Mesenteric fat pad (tissue), 1 donor: Measurements from ENCODE around the gene TBX1. TPM values are rescaled to one million over a fixed set of nuclear protein-coding genes. Genes with fewer than 3 reads are reported as not detected.
"Not testable (repeated sequence)": the region's sequence is repeated elsewhere in the genome, so short reads cannot be mapped to it uniquely, and the experiment has no call there.

Source experiments
- DNase-seq: peaks from one replicate; pipeline ENCODE4 v3.0.0-alpha.2; 2020; ENCODE audit warnings: low spot score
- total RNA-seq: library from RNA; stranded (reverse); fragmentation: NEBNext Ultra II Directional; extraction: Animal tissue kit (Norgen Biotek cat#: 25700); gene quantifications from one replicate; pipeline ENCODE4 v1.2.1, GENCODE V29; 2021
- donor health status: DM: yes; HTN: yes; CAD: no.

The TBX1 gene
- total RNA-seq, 1 donor from 2014 or later, result 3.0 TPM

DNA sequence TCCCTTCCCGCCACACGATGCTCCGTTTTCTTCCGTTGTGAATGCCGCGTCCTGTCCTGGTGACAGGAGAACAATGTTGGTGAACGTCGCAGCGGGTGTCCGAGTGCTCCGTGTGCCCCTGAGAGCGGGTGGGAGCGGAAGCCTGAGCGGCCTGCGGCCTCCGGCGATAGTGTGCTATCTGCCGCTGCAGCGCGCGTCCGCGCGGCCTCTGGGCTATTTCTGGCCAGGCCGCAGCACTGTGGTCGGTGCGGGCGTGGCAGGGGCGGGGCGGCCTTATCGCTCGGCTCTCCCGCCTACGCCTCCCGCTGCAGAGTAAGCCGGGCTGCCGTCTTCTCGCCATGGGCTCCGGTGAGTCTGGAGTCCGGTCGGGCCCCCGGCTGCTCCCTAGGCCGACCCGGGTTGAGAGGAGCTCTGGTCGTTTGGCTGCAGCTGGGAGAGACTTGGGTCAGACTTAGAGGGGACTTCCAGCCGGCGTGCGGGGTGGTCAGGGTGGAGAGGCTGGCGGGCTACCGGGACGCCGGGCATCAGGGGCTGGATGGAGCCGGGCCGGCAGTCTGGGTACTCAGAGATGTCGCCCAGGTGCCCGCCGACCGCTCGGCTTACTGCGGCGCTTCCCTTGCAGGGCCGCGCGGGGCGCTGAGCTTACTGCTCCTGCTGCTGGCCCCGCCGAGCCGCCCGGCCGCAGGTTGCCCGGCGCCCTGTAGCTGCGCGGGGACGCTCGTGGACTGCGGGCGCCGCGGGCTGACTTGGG is 37.2 kb upstream of the TBX1 start, which contains the start of gene GP1BB:
GP1BB (plus strand) TSS at position 308 of the 751 bp plus-strand sequence; CDS start at position 339, 31 bp downstream.
- DNase-seq, result no peak

DNA sequence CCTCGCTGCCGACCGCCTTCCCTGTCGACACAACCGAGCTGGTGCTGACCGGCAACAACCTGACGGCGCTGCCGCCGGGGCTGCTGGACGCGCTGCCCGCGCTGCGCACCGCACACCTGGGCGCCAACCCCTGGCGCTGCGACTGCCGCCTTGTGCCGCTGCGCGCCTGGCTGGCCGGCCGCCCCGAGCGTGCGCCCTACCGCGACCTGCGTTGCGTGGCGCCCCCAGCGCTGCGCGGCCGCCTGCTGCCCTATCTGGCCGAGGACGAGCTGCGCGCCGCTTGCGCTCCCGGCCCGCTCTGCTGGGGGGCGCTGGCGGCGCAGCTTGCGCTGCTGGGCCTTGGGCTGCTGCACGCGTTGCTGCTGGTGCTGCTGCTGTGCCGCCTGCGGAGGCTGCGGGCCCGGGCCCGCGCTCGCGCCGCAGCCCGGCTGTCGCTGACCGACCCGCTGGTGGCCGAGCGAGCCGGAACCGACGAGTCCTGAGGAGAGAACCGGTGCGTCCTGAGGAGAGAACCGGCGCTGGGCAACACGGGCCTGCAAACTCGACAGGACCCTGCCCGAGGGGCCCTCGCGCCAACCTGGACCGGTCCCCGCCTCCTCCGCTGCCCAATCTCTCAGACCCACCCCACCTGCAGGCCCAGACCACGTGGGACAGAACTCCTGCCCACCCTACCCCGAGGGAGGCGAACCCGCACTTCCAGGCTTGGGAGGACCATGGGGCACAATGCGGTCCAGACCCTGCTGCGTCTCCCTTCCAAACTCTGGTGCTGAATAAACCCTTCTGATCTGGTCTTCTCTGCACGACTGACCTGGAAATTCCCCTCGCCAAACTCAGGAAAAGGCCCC is 36.4 kb upstream of the TBX1 start:
- DNase-seq, result no peak

DNA sequence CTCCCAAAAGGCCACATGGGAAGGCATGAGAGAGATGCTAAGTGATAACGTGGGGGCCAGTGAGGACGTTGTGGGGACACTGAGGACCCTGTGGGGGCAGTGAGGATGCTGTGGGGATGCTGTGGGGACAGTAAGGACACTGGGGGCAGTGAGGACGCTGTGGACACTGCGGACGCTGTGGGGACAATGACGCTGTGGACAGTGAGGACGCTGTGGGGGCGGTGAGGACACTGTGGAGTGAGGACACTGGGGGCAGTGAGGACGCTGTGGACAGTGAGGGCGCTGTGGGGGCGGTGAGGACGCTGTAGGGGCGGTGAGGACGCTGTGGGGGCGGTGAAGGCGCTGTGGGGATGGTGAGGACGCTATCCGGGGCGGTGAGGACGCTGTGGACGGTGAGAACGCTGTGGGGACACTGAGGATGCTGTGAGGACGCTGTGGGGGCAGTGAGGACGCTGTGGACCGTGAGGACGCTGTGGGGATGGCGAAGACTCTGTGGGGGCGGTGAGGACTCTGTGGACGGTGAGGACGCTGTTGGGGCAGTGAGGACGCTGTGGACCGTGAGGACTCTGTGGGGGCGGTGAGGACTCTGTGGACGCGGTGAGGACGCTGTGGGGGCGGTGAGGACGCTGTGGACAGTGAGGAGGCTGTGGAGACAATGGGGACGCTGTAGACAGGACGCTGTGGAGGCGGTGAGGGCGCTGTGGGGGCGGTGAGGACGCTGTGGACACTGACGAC is 35.5 kb upstream of the TBX1 start:
- DNase-seq, result no peak

DNA sequence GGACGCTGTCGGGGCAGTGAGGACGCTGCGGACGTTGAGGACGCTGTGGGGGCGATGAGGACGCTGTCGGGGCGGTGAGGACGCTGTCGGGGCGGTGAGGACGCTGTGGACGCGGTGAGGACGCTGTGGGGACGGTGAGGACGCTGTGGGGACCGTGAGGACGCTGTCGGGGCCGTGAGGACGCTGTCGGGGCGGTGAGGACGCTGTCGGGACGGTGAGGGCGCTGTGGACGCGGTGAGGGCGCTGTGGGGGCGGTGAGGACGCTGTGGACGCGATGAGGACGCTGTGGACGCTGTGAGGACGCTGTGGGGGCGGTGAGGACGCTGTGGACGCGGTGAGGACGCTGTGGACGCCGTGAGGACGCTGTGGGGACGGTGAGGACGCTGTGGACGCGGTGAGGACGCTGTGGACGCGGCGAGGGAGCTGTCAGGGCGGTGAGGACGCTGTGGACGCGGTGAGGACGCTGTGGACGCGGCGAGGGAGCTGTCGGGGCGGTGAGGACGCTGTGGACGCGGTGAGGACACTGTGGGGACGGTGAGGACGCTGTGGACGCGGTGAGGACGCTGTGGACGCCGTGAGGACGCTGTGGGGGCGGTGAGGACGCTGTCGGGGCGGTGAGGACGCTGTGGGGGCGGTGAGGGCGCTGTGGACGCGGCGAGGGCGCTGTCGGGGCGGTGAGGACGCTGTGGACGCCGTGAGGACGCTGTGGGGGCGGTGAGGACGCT is 34.4 kb upstream of the TBX1 start:
- not testable (repeated sequence) for DNase-seq

DNA sequence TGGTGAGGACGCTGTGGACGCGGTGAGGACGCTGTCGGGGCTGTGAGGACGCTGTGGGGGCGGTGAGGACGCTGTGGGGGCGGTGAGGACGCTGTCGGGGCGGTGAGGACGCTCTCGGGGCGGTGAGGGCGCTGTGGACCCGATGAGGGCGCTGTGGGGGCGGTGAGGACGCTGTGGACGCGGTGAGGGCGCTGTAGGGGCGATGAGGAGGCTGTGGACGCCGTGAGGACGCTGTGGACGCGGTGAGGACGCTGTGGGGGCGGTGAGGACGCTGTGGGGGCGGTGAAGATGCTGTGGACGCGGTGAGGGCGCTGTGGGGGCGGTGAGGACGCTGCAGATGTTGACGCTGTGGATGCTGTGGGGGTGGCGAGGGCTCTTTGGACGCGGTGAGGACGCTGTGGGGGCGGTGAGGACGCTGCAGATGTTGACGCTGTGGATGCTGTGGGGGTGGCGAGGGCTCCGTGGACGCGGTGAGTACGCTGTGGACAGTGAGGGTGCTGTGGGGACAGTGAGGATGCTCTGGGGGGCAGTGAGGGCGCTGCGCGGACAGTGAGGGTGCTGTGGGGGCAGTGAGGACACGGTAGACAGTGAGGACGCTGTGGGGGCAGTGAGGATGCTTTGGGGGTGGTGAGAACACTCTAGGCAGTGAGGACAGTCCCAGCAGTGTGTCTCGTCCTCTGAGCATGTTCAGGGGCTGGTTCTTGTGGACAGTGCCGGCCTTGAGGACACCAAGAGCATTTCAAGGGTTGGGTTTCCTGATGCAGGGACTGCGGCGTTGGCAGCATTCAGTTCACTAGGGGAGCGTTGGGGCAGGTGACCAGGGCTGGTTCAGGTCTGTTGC is 33.0 kb upstream of the TBX1 start:
- no peak for DNase-seq

DNA sequence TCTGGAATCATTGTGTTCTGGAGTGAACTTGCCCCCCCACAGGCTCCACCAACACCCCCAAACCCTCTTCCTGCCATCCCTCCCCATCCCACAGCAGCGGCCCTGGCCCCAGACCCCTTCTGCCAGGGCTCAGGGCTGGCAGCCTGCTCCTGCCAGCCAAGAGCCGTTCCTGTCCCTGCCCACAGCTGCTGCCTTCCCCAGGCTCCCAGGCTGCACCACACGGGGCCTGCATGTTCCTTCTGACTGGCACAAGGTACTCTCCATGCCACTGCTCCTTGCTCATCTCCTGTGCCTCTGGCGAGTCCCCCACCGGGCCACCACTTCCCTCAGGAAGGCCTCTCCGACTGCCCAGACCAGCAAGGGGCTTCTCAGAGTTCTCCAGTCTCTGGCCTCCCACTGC is 32.3 kb upstream of the TBX1 start:
- no peak for DNase-seq

DNA sequence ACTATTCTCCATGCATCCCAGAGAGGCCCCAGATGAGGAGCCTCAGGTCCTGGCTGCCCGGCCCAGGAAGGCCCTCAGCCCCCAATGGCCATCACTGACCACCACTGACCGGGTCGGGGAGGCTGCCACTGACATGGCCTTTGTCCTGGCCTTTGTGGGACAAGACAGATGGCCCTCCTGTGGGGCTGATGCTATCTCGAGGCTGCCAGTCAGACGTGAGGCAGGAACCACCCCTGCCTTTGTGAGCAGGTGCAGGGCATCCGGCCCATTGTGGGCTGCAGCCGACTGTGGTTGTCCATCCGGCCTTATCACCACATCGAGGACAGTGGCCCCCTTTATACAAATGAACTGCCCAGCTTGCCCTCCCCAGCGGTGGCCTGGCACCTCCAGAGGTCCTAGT is 31.7 kb upstream of the TBX1 start:
- no peak for DNase-seq

DNA sequence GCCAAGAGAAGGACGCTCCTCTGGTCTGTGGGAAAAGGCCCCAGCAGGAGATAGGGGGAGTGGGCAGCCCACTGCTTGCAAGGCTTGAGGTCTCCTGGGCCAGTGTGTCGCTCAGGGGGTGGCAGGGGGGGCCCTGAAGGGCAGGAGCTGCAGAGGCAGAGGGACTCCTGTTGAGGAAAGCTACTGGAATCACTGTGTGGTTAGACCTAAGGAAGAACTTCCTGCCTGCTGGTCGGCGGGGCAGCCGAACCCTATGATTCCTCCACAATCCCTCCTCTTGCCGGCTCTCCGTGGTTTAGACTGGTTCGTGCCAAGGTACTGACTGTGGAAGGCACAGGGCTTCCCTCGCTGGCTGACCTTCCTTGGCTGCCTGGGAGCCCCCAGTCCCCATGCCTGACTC is 31.1 kb upstream of the TBX1 start:
- DNase-seq, result no peak

DNA sequence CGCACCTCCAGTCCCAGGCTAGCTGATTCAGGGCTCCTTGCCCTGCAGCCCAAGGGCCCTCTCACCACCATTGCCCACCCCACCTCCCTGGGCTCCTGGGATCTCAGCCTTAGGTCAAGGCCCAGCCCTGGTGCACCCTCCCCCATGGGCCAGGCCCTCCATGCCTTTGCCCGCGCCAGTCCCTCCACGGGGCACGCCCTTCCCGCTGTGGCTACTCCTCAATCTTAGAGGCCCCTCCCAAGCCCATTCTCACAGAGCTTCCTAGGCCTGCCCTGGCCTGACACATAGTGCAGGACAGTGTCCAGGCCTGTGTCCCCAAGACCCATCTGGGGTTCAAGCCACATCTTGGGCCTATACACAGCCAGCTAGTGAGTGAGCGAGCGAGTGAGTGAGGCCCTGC is 30.4 kb upstream of the TBX1 start:
- DNase-seq, result no peak

DNA sequence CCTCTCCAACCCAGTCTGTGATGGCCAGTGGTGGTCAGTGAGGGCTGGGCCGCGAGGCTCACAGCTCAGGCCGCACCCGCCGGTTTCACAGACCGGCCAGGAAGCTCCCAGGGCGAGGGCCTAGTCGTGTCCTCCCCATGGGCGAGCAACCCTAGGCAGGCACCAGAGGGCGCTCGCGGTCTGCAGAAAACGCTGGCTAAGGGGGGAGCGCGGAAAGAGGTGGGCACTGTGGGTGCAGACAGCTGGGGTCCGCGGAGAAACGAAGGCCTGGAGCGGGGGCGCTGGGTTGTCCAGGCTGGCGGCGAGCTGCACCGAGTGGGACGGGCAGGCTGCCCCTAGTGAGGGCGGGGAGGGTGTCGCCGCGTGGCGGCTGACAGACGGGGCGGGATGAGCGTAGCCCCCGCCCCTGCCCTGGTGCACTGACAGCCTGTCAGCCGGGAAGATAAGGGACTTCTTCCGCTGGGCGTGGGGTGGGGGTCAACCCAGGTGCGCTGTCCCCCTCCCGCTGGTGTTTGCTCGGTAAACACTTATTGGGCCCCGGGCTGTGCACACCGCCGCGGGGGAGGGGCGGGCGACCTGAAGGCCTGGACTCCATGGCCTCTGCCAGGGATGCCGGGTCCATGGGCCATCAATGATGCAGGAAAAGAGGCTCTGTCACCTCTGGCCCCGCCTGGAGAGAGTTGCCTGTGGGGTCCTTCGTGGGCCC is 29.8 kb upstream of the TBX1 start:
- peak; percentile 96 for DNase-seq

DNA sequence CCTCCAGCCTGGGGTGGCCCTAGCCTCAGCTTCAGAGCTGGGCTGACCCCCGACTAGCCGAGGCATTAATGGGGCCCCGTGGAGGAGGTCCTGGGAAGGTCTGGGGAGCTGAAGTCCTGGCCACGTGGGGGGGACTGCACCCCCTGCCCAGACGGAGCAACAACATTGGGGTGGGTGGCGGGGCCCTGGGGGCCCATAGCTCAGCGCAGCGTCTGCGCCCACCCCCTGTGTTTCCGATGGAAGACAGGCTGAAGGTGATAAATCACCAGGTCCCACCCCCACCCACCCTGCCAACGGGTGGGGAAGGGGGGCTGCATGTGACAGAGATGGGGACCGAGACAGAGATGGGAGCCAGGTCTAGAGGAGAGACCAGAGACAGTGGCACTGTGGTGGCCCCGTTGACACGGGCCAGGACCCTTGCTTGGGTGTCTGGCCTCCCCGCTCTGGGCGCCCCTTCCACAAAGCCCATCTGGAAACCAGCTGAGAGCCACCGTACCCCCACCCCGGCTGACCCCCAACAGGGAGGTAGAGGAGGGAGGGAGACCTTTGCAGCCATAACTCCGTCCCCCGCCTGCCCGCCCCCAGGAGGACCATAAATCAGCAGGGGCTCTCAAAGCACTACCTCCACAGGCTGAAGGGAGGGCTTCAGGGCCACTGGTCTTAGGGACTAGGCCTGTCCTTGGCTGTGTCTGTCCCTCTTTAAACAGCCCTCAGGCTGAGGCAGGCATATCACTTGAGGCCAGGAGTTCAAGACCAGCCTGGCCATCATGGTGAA is 29.0 kb upstream of the TBX1 start:
- no peak for DNase-seq

DNA sequence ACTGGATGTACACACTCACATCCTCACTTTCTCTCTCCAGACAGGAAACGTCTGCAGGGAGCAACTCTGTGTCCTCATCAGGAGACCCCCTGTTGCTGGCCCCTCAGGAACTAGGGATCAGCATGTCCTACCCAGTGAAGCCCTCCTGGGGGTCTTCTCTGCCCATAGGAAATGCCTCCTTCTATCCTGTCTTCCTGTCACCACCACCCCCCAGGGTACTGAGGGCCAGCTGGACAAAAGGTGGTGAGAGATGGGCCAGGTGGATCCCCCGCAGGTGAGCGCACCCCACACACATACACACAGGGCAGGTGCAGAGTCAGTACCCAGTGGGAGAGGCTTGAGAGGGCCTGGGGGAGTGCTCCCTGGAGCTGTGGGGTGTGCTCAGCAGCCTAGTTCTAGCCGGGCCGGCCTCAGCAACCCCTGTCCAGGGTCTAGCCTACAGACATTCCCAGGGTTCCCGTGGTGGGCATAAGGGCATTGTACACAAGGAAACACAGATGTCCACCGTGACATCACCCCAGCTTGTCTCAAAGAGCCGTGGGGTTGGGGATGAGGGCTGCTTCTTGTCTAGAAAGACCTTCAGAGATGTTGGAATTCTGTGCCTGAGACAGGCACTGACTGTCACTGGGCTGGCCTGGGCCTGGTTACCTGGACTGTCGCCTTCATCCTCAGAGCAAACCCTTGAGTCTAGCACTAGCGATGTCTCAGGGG is 28.0 kb upstream of the TBX1 start:
- DNase-seq, result no peak

DNA sequence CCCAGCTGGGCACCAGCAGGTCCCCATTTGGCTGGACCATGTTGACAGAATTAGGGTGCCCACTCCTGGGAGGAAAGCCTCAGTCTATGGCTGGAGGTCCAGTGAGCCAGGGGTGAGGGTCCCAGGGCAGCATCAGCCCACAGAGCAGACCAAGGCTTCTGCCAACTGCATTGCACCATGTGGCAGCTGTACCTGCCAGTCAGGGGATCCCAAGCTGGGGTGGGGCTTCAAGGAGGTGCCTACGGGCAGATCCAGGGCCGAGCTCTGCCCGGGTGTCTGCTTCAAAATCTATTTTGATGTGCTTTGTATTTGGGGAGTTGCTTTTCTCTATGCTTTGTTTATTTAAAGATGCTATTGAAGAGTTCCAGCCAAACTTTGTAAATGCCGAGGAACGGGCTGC is 26.8 kb upstream of the TBX1 start:
- DNase-seq, result no peak

DNA sequence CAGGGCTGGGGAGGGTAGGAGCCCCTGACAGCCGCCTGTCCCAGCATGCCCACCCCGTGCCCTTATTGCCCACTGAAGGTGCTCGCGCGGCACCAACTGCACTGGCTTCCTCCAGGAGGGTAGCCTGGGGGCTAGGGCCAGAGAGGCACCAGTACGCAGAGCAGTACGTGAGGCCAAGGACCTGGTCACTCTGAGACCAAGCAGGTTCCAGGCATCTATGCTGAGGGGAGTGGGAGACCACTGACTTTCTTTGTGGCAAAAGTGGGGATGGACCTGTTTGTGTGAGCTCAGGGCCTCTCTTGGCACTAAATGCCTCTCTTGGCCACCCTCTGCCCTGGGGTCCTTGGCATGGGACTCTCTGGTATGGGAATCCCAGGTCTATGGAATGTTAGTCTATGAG is 26.4 kb upstream of the TBX1 start:
- no peak for DNase-seq

DNA sequence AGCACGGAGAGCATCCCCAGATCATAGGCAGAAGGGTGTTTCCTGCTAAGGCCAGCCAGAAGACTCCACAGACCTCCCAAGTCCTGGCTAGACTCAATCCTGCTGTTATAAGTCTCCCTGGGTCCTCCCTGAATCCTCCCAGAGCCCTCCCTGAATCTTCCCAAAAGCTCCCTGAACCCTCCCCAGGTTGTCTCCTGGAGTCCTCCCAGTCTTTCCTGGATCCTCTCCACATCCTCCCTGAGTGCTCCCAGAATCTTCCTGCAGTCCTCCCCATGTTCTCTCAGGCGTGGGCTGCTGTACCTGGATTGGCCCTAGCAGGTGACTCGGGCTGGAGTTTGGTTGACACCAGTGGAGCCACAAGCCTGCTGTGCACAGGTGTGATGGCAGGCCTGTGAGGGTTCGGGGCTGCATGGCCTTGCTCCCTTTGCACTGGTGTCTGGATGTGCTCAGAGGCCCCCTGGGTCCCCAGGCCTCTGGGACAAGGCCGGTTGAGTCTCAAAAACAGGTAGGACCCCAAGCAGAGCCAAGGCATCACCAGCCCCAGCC is 25.7 kb upstream of the TBX1 start:
- no peak for DNase-seq

DNA sequence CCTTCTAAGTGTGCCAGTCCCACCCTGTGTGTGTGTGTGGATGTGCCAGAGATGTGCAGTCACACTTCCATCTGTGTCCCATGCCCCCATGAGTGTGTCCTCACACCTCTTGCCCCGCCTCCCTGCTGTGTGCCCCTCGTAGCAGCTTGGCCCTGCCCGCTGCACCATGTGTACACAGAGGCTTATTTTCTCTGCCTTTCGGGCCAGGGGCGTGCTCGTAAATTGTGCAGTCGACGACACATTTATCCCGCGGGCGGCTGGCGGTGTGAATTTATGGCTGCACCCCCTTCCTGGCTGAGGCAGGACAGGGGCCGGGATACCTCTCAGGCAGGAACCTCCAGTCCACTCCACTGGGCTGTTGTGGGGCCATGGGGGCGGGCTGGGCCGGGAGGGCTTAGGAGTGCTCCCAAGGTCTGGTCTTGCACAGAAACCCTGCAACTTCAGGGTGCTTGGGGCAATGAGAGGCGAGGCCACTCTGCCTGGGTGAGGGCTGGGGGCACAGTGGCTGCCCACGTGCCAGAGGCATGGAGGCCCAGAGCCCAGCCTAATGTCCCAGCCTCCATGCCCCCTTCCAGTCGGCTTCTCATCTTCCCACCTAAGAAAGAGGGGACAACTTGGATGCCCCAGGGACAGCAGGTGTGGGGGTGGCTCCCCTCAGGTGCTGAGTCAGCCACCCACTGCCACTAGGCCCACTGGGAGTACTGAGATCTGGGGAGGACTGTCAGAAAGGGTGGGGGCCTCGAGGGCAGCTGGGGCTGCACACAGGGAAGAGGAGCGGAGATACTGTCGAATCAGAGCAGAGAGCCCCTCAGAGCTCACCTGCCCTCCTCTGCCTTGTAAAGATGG is 24.7 kb upstream of the TBX1 start:
- DNase-seq, result no peak
